Left lung (tissue), 10 donors: ENCODE data around the gene REEP1. TPM values are rescaled to one million over a fixed set of nuclear protein-coding genes. Genes with fewer than 3 reads are reported as not detected.

Experiments used
- ATAC-seq: fragments of 200-7000 bp; cut with Tn5 transposase; one replicate; pipeline ENCODE4 v1.9.1; 2020; ENCODE audit warnings: moderate library complexity
- DNase-seq, 4 donors: peaks; one replicate each; pipeline ENCODE4 v3.0.0-alpha.2; 2013 to 2020
- H3K27ac ChIP-seq, 2 donors: fragments of 200-600 bp; sonication (generic) in 1 of 2; one replicate each; pipeline versions ENCODE4 v1.5.0 to v1.8.0; 2020 to 2021
- H3K27me3 ChIP-seq, 2 donors: fragments of 200-600 bp; sonication (generic) in 1 of 2; one replicate each; pipeline versions ENCODE4 v1.5.0 to v1.8.0; 2020 to 2021
- H3K36me3 ChIP-seq, 2 donors: fragments of 200-600 bp; sonication (generic) in 1 of 2; one replicate each; pipeline versions ENCODE4 v1.5.0 to v1.8.0; 2020 to 2021
- H3K4me1 ChIP-seq, 2 donors: fragments of 200-600 bp; one replicate each; pipeline ENCODE4 v1.8.0; 2021
- H3K4me3 ChIP-seq, 2 donors: fragments of 200-600 bp; sonication (generic) in 1 of 2; one replicate each; pipeline versions ENCODE4 v1.5.0 to v1.8.0; 2020 to 2021; ENCODE audit warnings: mild to moderate bottlenecking in 1 of 2
- H3K9me3 ChIP-seq, 2 donors: fragments of 200-600 bp; sonication (generic) in 1 of 2; one replicate each; pipeline versions ENCODE4 v1.5.0 to v1.8.0; 2020 to 2021
- intact Hi-C, 2 donors: fragments of 100-400 bp; cut with DNase I; formaldehyde crosslinking; loops; one replicate each; pipeline versions ENCODE4 v1.11.2 to v1.14.2; 2022
- polyA plus RNA-seq, 6 donors: library from polyadenylated mRNA; unstranded; fragments of 120-200 nt; gene quantifications; one replicate each; pipeline ENCODE4 v1.2.1, GENCODE V29; 2013; ENCODE audit not compliant: insufficient read length in 6 of 6
- total RNA-seq, 2 donors: library from RNA; stranded (reverse); fragmentation: NEBNext Ultra II Directional; extraction: Animal tissue kit (Norgen Biotek cat#: 25700); gene quantifications; one replicate each; pipeline ENCODE4 v1.2.1, GENCODE V29; 2021
- TF ChIP-seq, protein P1 (sequence below), 2 donors: fragments of 200-600 bp; sonication (generic) in 1 of 2; IDR thresholded peaks; one replicate each; pipeline versions ENCODE4 v1.5.0 to v1.8.0; 2021; ENCODE audit warnings: antibody characterized with exemption in 2 of 2
- donor health status: DM: no; HTN: yes; CAD: no.
- donor health status: DM: no; HTN: no; CAD: no.

The REEP1 gene
- total and polyA plus RNA-seq, 8 donors: 4.8 to 19.9 (median 17.1) TPM

DNA sequence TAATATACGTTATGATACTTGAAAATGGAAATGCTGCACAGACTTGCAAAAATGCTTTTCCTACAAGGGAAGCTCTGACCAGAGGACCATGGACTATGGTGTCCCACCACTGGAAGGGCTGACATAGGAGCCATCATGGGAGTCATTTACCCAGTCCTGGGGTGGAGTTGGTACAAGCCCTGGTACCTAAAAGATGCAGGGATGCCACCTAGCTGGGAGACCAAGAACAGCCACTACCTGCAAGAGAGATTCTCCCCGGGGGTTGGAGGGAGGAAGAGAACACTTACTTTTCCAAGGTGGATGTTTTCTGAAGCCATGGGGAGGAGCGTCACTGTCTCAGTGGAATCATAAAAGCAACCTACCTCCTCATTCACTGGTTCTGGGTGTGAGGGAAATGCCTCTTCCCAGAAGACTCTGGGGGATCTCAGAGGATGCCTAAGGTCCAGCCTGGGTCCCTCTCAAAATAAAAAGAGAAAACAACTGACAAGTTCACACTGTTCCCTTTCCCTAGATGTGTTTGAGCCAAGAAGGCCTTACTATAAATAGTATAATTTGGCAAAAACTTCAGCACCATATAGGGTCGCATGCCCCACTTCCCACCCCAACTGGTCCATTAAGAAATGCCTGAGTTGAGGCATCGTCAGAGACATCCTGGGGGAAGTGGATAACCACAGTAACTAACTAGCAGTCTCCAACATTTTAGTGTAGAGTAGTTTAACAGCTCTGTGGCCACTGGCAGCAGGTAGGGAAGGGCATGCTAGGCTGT is 39.9 kb downstream of the REEP1 start:
- Histone ChIP-seq H3K27ac (no peak overlapping the region), H3K9me3 (no peaks in the 10 kb centered on the region), H3K36me3 (no peaks in the 10 kb centered on the region), H3K27me3 (peaks cover 0 to 24% of the 10 kb centered on the region in 2 donors), H3K4me1 (no peaks in the 10 kb centered on the region), H3K4me3 (no peak overlapping the region)
- no peak for DNase-seq
- intact Hi-C loops: no loop called here
- TF ChIP-seq, protein P1, sequence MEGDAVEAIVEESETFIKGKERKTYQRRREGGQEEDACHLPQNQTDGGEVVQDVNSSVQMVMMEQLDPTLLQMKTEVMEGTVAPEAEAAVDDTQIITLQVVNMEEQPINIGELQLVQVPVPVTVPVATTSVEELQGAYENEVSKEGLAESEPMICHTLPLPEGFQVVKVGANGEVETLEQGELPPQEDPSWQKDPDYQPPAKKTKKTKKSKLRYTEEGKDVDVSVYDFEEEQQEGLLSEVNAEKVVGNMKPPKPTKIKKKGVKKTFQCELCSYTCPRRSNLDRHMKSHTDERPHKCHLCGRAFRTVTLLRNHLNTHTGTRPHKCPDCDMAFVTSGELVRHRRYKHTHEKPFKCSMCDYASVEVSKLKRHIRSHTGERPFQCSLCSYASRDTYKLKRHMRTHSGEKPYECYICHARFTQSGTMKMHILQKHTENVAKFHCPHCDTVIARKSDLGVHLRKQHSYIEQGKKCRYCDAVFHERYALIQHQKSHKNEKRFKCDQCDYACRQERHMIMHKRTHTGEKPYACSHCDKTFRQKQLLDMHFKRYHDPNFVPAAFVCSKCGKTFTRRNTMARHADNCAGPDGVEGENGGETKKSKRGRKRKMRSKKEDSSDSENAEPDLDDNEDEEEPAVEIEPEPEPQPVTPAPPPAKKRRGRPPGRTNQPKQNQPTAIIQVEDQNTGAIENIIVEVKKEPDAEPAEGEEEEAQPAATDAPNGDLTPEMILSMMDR (IDR thresholded peaks at IDR 0.05): no peak
- peak; percentile 59 for ATAC-seq

DNA sequence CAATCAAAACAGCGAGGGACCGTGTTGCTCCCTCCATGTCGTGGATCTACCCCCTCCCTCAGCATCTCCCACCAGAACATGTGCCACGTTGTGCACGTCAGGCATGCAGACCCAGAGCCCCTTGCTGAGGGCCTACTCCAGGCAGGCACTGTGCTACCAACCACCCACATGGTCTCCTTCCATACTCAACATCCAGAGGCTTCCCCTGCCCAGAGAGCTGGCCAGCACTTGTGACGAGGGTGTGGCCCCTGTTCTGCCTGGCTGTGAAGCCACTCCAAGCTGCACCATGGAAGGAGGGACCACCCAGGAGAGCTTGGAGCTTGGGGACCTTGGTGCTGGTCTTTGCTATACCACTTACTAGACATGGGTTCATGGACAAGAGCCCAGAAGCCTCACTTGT is 40.5 kb downstream of the REEP1 start:
- Histone ChIP-seq H3K9me3 (no peaks in the 10 kb centered on the region), H3K27me3 (peaks cover 0 to 22% of the 10 kb centered on the region in 2 donors), H3K36me3 (no peaks in the 10 kb centered on the region), H3K27ac (no peak overlapping the region), H3K4me1 (no peaks in the 10 kb centered on the region), H3K4me3 (no peak overlapping the region)
- intact Hi-C loops: no loop called here
- DNase-seq: no peak
- TF ChIP-seq, protein P1 (IDR thresholded peaks at IDR 0.05): no peak
- ATAC-seq: no peak

DNA sequence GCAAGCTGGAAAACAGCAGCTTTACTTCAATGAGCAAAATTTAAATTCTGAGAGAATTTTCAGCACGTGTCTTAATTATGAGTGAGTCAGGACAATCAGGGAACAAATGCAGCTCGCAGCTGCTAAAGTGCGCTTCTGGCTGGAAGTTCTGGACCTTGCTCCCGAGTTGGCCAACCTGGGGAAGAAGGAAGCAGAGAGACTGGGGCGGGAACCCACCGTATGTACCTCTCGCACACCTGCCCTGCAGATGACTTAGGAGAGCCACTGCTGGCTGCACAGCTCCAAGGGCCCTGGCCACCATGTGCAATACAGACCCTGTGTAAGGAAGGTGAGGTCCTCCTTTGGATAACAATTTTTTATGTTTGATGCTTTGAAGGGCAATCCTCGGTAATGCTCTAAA is 42.4 kb downstream of the REEP1 start:
- Histone ChIP-seq H3K4me3 (no peak overlapping the region), H3K27ac (no peak overlapping the region), H3K4me1 (no peaks in the 10 kb centered on the region), H3K9me3 (no peaks in the 10 kb centered on the region), H3K36me3 (no peaks in the 10 kb centered on the region), H3K27me3 (peaks cover 0 to 15% of the 10 kb centered on the region in 2 donors)
- intact Hi-C loops: no loop called here
- TF ChIP-seq, protein P1 (IDR thresholded peaks at IDR 0.05): no peak
- no peak for DNase-seq
- no peak for ATAC-seq

DNA sequence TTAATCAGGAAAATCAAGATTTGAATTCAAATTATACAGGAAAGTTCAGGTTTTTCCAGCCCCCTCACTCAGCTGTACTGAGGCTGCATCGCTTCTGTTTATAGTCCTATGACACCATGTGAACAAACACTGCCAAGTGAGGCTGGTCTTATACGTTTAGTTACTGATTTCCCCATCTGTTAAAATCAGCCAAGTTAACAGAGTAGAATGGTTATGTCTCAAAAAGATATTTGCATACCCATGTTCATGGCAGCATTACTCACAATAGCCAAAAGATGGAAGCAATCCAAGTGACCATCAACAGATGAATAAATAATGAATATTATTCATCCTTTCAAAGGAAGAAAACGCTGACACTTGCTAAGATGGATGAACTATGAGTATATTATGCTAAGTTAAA is 43.8 kb downstream of the REEP1 start:
- ATAC-seq (no peak), DNase-seq (no peak)
- H3K4me3 ChIP-seq: no peak overlapping the region
- intact Hi-C loops: no loop called here
- no peaks in the 10 kb centered on the region for H3K9me3 ChIP-seq
- TF ChIP-seq, protein P1 (IDR thresholded peaks at IDR 0.05): no peak
- no peak overlapping the region for H3K27ac ChIP-seq
- peaks cover 0 to 18% of the 10 kb centered on the region in 2 donors for H3K27me3 ChIP-seq
- H3K4me1 ChIP-seq: no peaks in the 10 kb centered on the region
- no peaks in the 10 kb centered on the region for H3K36me3 ChIP-seq

DNA sequence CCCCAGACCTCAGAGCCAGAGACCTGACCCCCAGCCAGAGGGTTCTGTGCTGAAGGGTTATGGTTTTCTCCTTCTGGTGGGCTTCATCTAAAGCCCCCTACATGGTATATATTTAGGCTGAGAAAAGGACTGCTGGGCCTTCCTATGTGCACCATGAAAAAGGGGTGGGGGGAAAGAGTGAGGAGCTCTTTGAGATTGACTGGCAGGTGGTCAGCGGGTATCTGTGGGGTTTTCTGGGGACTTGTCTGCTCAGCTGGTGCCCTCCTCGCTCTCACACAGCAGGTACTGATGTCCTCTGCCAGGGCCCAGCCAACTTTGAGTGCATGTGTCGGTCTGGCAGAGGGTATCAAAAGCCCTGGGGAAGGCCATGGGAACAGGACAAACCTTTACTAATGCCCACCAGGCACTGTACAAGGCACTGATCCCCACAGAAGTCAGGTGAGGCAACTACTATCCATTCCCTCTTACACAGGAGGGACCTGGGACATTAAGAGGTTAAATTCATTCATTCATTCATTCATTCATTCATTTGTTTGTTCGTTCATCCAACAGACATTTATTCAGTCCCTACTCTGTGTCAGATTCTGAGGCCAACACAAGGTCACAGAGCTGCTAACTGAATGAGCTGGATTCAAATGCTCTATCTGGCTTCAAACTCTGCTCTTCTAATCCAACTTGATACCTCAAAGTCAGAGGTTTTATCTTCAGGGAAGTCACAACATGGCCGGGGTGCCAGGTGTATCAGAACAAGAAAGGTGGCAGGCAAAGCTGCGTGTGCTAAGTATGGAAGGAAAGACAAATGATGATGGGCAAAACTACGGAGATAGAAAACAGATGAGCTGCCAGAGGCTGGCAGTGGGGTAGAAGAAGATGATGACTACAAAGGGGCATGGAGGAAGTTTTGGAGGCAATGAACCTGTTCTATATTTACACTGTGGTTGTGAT is 44.6 kb downstream of the REEP1 start:
- Histone ChIP-seq H3K27ac (no peak overlapping the region), H3K9me3 (no peaks in the 10 kb centered on the region), H3K4me3 (no peak overlapping the region), H3K4me1 (no peaks in the 10 kb centered on the region), H3K36me3 (no peaks in the 10 kb centered on the region), H3K27me3 (peaks cover 0 to 16% of the 10 kb centered on the region in 2 donors)
- DNase-seq (no peak), ATAC-seq (no peak)
- intact Hi-C loops: no loop called here
- TF ChIP-seq, protein P1 (IDR thresholded peaks at IDR 0.05): no peak
